GM12864 (cell line): ENCODE data around the gene TP53RK.

Source experiments
- DNase-seq: peaks from one replicate; pipeline ENCODE4 v3.0.0-alpha.2; 2011; ENCODE audit warnings: low read depth
- H3K4me3 ChIP-seq: 2 replicates; pipeline ENCODE4 v1.5.1; 2011; ENCODE audit warnings: mild to moderate bottlenecking, low read depth, low read length, control low read depth
- CTCF ChIP-seq: IDR thresholded peaks from 2 replicates; pipeline ENCODE4 v1.5.1; 2011; ENCODE audit warnings: low read depth, mild to moderate bottlenecking, moderate library complexity, low read length, control low read depth, inconsistent platforms; ENCODE audit errors: missing control alignments

The TP53RK gene

GRCh38 chr20:46670228-46670584, 19.0 kb downstream of the TP53RK start:
- DNase-seq: no peak
- TF ChIP-seq CTCF: no peak
- no peak overlapping the region for H3K4me3 ChIP-seq

GRCh38 chr20:46666818-46667515, 22.3 kb downstream of the TP53RK start:
- no peak for TF ChIP-seq CTCF
- no peak overlapping the region for H3K4me3 ChIP-seq
- no peak for DNase-seq

- no peak for DNase-seq
- no peak overlapping the region for H3K4me3 ChIP-seq
- TF ChIP-seq CTCF: no peak
These were observed 22.9 kb downstream of the TP53RK start for GRCh38 chr20:46666306-46666705.

GRCh38 chr20:46665602-46666001, 23.6 kb downstream of the TP53RK start:
- H3K4me3 ChIP-seq: no peak overlapping the region
- no peak for TF ChIP-seq CTCF
- no peak for DNase-seq

- TF ChIP-seq CTCF: no peak
- no peak overlapping the region for H3K4me3 ChIP-seq
- DNase-seq: no peak
These were observed 25.7 kb downstream of the TP53RK start for GRCh38 chr20:46663531-46663930.

GRCh38 chr20:46661659-46662058, 27.6 kb downstream of the TP53RK start:
- no peak for TF ChIP-seq CTCF
- no peak overlapping the region for H3K4me3 ChIP-seq
- no peak for DNase-seq

- DNase-seq: no peak
- no peak for TF ChIP-seq CTCF
- no peak overlapping the region for H3K4me3 ChIP-seq
These were observed 28.8 kb downstream of the TP53RK start for GRCh38 chr20:46660487-46660886.
